ENCODE measurements around the gene SLC25A21.
"Not testable (repeated sequence)": the region's sequence is repeated elsewhere in the genome, so short reads cannot be mapped to it uniquely, and the experiment has no call there.

The SLC25A21 gene

DNA sequence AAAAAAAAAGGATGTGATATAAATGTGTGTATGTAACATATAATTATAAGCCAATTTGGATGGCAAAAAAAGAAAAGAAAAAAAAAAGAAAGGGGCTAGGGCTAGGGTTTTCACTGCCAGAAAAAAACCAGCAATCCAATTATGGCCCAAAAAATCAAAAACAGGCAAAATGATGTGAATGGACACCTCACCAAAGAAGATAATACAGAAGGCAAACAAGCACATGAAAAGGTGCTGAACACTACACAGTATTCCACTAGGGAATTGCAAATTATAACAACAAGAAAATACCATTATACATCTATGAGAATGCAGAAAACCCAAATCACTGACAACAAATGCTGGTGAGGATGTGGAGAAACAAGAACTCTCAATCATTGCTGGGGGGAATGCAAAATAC is 13.3 kb upstream of the SLC25A21 start:
- DNase-seq: no peak

DNA sequence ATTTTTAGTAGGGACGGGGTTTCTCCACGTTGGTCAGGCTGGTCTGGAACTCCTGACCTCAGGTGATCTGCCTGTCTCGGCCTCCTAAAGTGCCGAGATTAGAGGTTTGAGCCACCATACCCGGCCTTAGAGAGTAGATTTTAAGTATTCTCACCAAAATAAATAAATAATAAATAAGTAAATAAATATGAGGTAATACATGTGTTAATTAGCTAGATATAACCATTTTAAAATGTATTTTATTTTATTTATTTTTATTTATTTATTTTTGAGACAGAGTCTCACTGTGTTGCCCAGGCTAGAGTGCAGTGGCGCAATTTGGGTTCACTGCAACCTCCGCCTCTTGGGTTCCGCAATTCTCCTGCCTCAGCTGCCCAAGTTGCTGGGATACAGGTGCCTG is 12.1 kb upstream of the SLC25A21 start:
- DNase-seq: not testable (repeated sequence)

DNA sequence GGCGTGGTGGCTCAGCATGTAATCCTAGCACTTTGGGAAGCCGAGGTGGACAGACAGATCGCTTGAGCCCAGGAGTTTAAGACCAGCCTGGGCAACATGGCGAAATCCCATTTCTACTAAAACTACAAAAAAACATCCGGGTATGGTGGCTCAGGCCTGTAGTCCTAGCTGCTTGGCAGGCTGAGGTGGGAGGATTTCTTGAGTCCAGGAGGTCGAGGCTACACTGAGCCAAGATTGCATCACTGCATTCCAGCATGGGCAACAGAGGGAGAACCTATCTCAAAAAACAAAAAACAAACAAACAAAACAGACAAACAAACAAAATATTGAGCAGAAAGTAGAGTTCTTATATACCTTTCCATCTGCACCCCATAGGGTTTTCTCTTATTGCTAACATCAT is 9.0 kb upstream of the SLC25A21 start:
- no peak for DNase-seq

DNA sequence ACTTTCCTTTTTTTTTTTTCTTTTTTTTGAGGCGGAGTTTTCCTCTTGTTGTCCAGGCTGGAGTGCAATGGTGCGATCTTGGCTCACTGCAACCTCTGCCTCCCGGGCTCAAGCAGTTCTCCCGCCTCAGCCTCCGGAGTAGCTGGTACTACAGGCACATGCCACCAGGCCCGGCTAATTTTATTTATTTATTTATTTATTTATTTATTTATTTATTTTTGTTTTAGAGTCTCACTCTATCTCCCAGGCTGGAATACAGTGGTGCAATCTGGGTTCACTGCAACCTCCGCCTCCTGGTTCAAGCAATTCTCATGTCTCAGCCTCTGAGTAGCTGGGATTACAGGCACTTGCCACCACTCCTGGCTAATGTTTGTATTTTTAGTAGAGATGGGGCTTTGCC is 8.5 kb upstream of the SLC25A21 start:
- not testable (repeated sequence) for DNase-seq

DNA sequence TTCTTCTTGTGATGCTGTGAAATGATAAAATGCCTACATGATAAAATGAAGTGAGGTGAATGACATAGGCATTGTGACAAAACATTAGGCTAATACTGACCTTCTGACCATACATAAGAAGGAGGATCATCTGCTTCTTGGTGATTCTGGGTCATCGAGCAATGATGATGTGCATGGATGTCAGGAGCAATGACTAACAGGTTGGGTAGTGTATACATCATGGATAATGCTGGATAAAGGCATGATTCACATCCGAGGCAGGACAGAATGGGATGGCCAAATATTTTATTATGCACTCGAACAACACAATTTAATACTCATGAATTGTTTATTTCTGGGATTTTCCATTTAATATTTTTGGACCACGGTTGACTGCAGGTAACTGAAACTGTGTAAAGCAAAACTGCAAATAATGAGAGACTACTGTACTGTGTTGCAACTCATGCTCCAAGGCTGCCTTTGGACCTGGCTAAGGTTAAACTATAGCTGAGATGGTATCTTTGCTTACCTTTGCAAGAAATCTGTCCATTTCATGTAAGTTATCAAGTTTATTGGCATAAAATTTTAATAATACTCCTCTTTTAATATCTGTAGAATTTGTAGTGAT is 7.6 kb upstream of the SLC25A21 start:
- DNase-seq: no peak

DNA sequence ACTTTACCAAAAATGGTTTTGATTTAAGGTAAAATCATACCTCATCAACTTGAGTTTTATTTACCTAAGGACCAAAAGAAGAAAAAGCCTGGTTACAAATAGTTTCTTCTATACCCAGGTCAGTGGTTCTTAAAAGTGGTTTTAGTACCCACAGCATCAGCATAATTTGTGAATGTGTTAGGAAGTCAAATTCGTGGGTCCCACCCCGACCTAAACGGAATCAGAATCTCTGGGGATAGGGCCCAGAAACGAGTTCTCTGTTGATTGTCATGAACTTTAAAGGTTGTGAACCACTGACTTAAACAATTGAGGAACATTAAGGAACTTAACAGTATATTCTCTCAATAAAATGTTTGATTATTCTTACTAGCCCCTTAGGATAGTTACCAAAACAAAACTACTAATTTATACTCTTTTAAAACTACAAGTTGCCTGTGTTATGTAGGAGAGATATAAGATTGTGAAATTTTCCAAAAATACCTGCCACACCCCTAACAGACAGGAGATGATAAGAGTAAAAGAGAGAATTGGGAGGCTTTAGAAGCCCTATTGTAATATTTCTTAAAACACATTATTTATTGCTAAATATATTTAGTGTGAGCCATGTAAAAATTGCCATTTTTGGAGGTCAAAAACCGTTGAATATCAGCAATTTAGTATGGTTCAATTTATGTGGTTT is 669 bp upstream of the SLC25A21 start:
- no peak for DNase-seq

DNA sequence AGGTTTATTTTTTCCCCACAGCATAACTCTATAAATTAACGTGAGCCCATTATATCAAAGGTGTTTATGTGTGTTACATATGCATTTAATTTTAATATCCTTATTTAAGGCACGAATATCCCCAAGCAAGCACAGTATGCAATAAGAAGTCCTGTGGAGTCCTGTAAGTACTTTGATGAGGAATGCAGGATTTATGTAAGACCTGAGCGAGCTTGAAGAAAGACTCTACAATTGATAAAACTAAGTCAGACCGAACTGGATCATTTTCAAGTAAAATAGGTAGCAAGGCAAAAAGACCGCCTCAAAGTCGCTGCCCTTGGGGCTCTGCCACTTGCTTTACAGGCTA is 755 bp downstream of the SLC25A21 start:
- DNase-seq: no peak

DNA sequence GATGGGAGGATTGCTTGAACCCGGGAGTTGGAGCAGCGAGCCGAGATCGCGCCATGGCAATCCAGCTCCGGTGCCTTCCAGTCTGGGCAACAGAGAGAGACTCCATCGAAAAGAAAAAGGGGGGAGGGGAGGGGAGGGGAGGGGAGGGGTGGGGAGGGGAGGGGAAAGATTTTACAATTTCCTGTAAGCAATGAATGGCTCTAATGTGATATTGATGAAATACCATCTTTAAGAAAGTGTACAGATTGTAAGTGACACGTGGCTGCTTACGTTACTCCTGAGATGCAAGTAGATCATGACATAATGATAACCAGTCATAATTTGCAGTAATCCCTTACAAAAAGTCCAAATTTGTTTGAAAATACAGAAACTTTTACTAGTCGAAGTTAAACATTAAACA is 1.4 kb downstream of the SLC25A21 start:
- DNase-seq: no peak

DNA sequence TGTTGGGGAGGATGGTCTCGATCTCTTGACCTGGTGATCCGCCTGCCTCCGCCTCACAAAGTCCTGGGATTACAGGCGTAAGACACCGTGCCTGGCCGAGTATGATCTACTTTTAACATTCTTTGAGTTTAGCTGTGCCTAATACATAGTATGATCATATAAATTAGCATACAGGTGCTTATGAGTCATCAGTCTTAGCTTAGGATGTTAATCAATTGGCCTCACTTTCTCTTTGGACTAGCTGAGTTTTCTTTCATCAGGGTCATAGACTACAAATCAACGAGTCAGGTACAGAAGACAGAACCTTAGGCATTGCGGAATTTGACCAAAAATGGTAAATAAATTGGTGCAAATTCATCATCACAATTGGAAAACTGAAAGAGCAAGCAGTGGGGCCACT is 2.2 kb downstream of the SLC25A21 start:
- DNase-seq: no peak

DNA sequence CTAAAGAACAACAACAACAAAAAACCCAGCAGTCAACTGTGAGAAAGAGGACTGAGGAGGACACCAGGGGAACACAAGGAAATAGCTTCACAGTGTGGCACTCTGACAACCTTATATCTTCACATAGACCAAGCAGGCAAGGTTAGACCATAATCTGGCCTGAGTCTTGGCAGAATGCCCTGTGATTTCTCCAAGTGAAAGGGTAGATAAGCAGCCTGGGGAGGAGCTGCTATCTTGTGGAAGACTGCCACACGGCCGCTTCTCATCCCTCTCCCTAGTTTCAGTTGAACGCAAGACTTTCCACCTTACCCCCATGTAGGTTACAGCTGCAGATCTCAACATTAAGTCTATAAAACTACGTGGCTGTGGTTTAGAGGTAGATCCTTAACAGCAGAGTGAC is 3.7 kb downstream of the SLC25A21 start:
- DNase-seq: no peak

DNA sequence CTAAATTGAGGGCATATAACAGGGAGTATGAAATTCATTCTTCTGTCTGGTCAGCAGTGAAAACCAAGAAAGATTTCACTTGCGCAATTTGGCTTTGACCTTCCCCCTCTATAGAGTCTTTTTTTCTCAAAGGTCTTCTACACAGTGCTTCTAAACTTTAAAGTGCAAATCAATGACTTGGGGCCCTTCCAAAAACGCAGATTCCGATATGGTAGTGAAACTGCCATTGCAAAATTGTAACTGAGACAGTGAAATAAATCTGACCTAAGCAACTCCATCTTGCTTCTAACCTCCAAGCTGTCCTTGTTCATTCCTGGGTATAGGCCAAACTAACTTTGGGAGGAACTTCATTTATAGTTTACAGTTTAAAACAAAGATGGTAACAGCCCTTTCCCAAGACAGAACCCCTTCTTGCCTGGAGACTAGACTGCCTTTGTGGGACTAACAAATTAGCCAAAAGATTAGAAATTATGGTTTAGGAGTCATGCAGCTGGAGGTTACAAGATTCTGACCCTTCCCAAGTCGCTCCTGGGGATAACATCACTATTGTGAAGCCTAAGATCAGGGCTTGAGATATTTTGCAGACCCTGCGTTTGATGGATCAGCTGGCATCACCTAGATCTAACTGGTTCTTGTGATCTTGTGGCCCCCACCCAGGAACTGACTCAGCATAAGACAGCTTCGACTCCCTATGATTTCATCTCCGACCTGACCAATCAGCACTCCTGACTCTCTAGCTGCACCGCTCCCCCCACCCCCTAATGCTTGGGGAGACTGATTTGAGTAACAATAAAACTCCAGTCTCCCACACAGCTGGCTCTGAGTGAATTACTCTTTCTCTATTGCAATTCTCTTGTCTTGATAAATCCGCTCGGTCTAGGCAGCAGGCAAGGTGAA is 5.0 kb downstream of the SLC25A21 start:
- DNase-seq: no peak

DNA sequence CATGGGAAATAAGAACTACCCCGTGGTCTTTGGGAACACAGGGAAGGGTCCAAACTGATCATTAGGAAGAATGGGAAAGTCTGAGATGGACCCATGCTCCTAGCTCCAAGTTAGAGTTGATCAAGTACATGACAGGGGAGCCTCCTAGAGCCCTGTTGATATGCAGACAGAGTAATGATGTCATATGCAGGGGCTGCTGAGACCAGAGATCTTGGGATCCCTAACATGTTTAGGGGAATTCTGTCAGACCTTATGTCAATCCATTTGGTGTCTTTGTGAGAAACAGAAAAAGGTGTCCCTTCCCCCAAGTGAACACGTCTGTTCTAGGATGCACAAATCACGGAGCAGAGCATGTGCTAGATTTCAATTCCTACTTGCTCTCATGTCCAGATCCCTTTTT is 6.6 kb downstream of the SLC25A21 start:
- DNase-seq: no peak

DNA sequence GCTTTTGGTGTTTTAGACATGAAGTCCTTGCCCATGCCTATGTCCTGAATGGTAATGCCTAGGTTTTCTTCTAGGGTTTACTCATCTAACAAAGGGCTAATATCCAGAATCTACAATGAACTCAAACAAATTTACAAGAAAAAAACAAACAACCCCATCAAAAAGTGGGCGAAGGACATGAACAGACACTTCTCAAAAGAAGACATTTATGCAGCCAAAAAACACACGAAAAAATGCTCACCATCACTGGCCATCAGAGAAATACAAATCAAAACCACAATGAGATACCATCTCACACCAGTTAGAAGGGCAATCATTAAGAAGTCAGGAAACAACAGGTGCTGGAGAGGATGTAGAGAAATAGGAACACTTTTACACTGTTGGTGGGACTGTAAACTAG is 10.1 kb downstream of the SLC25A21 start:
- DNase-seq: not testable (repeated sequence)

DNA sequence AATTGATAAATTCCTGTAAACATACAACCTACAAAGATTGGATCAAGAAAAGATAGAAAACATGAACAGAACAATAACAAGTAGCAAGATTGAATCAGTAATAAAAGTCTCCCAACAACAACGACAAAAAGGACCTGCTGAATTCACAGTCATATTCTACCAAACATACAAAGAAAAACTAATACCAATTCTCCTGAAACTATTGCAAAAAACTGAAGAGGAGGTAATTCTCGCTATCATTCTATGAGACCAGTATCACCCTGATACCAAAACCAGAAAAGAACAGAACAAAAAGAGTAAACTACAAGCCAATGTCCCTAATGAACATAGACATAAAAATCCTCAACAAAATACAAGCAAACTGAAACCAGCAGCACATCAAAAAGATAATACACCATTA is 14.4 kb downstream of the SLC25A21 start:
- no peak for DNase-seq

DNA sequence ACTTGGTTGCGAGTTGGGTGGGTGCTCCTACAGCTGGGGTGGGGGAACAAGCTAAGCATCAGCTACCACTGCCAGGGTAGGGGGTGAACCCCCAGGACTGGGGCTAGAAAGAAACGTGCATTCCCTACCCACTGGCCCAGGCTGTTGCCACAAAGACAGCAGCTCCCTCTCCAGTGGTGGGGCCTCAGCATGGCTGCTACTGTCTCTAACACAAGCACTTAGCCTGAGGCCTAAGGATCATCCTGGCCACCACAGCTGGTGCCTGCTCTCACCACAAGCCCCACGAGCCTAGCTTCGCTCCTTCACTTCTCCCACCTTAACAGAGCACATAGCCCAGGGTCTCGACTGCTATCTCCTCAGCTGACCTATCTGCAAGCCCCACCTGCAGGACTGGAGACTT is 18.9 kb downstream of the SLC25A21 start:
- no peak for DNase-seq

DNA sequence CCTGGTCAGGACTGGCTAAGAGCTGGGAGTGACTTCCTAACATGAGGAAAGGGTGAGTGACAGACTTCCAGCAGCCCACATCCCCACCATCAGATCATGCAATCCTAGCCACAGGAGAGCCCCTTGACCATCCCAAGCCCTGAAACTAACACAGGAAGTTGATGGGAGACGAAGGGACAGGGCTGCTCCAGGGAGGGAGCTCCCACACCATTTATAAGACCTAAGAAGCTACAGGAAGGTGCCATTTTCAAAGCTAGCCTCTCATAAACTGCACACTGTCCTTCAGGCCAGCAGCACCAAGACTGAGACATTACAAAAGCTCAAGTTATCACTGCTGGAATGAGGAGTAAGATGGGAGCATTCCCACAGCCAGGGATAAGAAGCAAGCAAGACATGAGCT is 19.4 kb downstream of the SLC25A21 start:
- DNase-seq: no peak

DNA sequence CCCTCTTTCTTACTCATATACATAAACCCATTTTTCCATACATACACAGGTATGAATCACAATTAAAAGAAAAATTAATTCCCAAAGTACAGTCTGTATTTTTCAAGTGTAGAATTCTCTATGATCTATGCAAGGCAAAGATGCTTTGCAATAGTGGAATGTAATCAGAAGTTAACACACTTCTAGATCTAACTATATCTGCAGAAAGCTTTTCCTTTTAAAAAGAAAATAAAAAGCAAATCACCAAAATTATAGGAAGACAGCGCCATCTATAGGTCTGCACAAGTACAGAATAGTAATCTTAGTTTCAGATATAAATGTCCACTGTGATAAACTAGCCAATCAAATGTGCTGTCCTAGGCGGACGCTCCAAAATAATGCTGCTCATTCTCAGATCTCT is 22.0 kb downstream of the SLC25A21 start:
- peak; percentile 47 to 70 for DNase-seq

DNA sequence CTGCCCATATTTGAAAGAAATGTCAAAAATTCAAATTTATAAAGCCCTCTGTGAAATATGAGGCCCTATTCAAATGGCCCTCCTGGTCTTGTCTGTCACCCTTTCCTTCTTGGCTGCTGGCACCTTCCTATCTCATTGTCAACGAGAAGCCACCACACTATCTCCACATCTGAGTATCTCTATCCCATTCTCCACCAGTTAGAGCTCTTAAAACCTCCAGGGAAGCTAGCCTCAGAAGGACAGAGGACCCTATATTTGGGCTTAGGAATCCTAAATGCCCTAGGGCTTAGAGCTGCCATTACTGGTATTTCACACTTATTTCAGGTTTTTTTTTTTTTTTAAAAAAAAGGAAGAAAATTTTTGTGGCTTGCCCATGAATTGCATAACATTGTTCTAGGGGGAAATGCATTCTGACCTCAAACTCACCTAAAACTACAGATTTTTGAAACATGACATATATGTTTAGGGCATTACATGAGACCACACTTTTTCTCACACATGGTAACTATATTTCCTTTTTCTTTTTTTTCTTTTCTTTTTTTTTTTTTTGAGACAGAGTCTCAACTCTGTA is 25.0 kb downstream of the SLC25A21 start:
- peak; percentile 46 to 58 for DNase-seq

DNA sequence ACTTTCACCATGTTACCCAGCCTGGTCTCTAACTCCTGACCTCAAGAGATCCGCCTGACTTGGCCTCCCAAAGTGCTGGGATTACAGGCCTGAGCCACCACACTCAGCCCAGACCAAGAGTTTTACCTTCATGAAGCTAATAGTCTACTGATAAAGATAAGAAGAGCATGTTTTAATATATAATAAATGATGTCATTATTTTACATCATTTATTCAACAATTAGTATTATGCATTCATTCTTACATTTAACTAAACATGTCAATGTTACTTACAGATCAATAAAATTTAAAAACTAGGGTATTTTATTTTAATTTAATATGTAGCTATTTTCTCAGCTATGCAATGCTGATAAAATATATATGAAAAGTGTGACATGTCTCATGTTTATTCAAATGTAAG is 26.0 kb downstream of the SLC25A21 start:
- not testable (repeated sequence) for DNase-seq

DNA sequence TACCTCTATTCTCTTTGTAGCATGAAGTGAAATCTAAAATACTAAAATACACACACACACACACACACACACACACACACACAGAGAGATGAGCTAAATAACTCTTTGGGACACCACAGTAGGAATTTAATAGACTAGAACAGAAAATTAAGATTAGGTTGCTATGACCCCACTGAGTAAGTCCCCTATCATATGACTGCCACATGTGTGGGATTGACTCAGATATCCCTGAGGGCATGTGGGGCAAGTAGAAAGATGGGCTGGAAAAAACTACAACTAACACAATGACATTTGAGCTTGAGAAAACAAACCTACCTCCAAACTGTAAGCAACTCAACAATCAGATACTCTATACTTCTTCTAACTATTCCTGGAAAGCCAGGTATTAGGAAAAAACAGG is 27.0 kb downstream of the SLC25A21 start:
- no peak for DNase-seq

DNA sequence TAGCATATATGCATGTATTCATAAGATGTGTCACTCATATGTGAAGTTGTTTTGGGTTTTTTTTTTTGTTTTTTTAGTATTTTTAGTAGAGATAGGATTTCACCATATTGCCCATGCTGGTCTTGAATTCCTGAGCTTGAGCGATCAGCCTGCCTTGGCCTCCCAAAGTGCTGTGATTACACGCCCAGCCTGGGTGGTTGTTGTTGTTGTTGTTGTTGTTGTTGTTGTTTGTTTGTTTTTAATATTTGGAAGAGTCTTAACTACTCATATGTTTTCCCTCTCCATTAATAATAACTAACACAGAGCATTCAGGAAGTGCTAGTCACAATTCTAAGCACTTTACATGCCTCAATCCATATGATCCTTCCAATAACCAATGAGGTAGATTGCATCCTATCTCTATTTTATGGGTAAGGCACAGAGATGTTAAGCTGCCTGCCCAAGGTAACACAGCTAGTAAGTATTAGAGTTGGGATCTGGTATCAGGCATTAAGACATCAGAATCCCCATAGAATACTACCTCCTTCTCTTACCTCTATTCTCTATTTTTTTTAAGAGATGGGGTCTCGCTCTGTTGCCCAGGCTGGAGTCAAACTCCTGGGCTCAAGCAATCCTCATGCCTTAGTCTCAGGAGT is 27.6 kb downstream of the SLC25A21 start:
- DNase-seq: no peak

DNA sequence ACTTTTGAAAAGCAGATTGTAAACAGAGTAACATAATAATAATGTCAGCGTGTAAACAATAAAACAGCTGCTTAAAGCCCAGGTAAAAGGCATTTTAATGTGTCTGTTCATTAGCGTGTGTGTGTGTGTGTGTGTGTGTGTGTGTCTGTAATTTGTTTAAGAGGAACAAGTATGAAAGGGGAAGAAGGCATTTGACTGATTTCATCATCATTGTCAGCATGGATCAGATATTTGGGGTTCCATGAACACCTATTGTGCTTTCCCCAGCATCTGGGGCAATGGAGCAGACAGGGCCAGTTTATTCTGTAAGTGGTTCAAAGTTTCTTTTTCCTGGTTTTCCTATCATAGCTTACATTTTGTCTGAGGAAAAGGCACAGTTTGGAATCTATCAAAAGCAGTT is 28.9 kb downstream of the SLC25A21 start:
- DNase-seq: peak; percentile 6 to 16

DNA sequence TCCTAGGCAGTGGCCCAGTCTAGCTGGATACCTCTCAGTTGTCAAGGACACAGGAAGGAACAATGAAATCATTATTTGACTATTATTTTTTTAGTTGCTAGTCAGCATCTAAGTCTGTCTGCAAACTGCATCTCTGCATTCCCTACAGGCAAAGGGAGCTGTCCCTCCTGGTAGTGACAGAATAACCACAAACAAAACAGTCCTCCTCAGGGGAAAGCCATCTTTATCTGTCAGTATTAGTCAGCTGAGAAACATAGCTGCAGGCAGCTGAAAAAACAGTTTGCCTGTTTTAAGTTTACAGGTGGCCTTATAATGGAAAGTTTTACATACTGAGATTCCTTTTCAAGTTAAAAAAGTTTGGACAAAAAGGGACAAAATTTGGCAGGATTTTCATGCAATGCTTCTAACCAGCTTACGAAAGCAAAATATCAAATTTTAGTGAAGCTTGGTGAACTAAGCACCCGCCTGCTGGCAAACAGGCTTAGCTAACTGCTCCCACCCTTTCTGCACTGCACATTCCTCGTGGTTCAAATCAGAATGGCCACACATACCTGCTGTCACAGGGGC is 29.5 kb downstream of the SLC25A21 start:
- no peak for DNase-seq
